Activated B cell treated with CpG ODN at 0.5 μM for 24 hours (primary cell): ENCODE data around the gene SCAPER. TPM values are rescaled to one million over a fixed set of nuclear protein-coding genes. Genes with fewer than 3 reads are reported as not detected.

Experiments used
- ATAC-seq: fragments of 200-7000 bp; cut with Tn5 transposase; one replicate; pipeline ENCODE4 v1.10.0; 2021; ENCODE audit warnings: low read depth, mild to moderate bottlenecking, moderate library complexity
- CTCF ChIA-PET: fragments of 350-600 bp; sonication (Branson Sonifier 250); formaldehyde crosslinking; loops from one replicate; lab custom pipeline; 2021; ENCODE audit warnings: antibody characterized with exemption; lab: Charles Lee
- POLR2A ChIA-PET: fragments of 350-600 bp; sonication (Branson Sonifier 250); formaldehyde crosslinking; loops from one replicate; lab custom pipeline; 2021; ENCODE audit warnings: antibody characterized with exemption; lab: Charles Lee
- DNase-seq: peaks from one replicate; pipeline ENCODE4 v3.0.0; 2022
- H3K27ac Mint-ChIP-seq: one replicate; pipeline ENCODE4 v1.8.0; 2020; ENCODE audit warnings: mixed read lengths
- H3K27me3 Mint-ChIP-seq: one replicate; pipeline ENCODE4 v1.8.0; 2021; ENCODE audit warnings: mixed read lengths
- H3K36me3 Mint-ChIP-seq: one replicate; pipeline ENCODE4 v1.8.0; 2021; ENCODE audit warnings: low read depth, mixed read lengths
- H3K4me1 Mint-ChIP-seq: one replicate; pipeline ENCODE4 v1.8.0; 2021; ENCODE audit warnings: mixed read lengths
- H3K4me3 Mint-ChIP-seq: one replicate; pipeline ENCODE4 v1.8.0; 2020; ENCODE audit warnings: mild to moderate bottlenecking, mixed read lengths
- H3K9me3 Mint-ChIP-seq: one replicate; pipeline ENCODE4 v1.8.0; 2020; ENCODE audit warnings: mixed read lengths
- CTCF ChIP-seq: fragments of 200-600 bp; IDR thresholded peaks from one replicate; pipeline ENCODE4 v1.8.0; 2022; ENCODE audit warnings: antibody characterized with exemption, mild to moderate bottlenecking
- intact Hi-C: fragments of 100-400 bp; cut with micrococcal nuclease; formaldehyde crosslinking; loops from one replicate; pipeline ENCODE4 v1.15.1; 2024
- total RNA-seq: library from RNA; stranded (reverse); gene quantifications from 2 replicates; pipeline ENCODE4 v1.2.3, GENCODE V29; 2022

Gene SCAPER
- total RNA-seq, 1 donor from 2014 or later = 38.8 TPM

DNA sequence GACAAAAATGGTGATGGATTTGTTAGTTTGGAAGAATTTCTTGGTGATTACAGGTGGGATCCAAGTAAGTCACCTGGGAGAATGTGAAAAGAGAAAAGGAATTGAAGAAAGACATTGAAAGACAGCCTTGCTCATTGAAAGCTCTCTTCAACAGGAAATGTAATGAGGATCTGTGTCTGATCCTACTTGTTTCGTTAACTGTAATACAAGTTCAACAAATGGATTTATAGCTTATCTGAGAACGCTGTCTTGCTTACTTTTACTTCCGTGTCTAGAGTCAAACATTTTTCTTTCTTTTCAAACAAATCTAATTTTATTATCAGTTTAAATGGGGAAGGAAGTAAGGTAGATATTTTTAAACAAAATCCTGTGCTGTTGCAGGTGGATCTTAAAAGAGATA is 42.3 kb upstream of the SCAPER start:
- POLR2A ChIA-PET = interaction anchor here (0.9 kb wide), 1 partner anchor 16 kb away, joined by 3 read pairs; the partner anchor contains the start of gene RCN2
- Mint-ChIP-seq H3K9me3 (no peaks in the 10 kb centered on the region), H3K4me1 (peaks cover 27% of the 10 kb centered on the region), H3K4me3 (peak overlapping the region; percentile 12), H3K27me3 (no peaks in the 10 kb centered on the region), H3K27ac (peak overlapping the region; percentile 76), H3K36me3 (peaks cover 64% of the 10 kb centered on the region)
- TF ChIP-seq CTCF = no peak
- intact Hi-C loops = no loop called here
- ATAC-seq (no peak), DNase-seq (no peak)
- CTCF ChIA-PET = interaction anchor here (0.7 to 1.3 kb wide), 2 partner anchors 79 to 215 kb away, joined by 3 to 5 read pairs; no protein-coding TSS in a partner anchor

GRCh38 chr15:76945494-76946093 is 40.5 kb upstream of the SCAPER start:
- Mint-ChIP-seq H3K4me1 (peaks cover 27% of the 10 kb centered on the region), H3K36me3 (peaks cover 56% of the 10 kb centered on the region), H3K9me3 (no peaks in the 10 kb centered on the region), H3K27me3 (no peaks in the 10 kb centered on the region), H3K4me3 (no peak overlapping the region), H3K27ac (no peak overlapping the region)
- no peak for TF ChIP-seq CTCF
- DNase-seq (no peak), ATAC-seq (no peak)
- POLR2A ChIA-PET = interaction anchor here (0.5 to 0.8 kb wide), 3 partner anchors 14 to 44 kb away, joined by 3 read pairs; no protein-coding TSS in a partner anchor
- CTCF ChIA-PET = interaction anchor here (1.6 to 1.9 kb wide), 2 partner anchors 10 to 85 kb away, joined by 3 to 5 read pairs; no protein-coding TSS in a partner anchor
- intact Hi-C loops = no loop called here

DNA sequence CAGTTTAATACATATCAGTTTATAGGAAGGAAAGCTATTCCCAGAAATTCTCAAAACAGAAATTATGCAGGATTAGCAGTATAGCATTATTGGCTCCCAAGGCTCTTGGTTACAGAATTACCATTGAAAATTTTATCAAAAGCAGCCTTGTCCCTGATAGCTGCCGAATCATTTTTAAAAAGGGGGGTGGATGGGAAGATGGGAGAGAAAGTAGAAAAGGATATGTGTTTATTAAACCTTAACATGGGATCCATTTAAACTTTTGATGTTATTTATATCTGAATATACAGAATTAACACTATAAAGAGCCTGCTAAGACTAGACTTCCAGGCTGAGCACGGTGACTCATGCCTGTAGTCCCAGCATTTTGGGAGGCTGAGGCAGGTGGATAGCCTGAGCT is 37.2 kb upstream of the SCAPER start:
- H3K27me3 Mint-ChIP-seq = no peaks in the 10 kb centered on the region
- intact Hi-C loops = no loop called here
- peaks cover 22% of the 10 kb centered on the region for H3K4me1 Mint-ChIP-seq
- H3K4me3 Mint-ChIP-seq = no peak overlapping the region
- no peak for ATAC-seq
- CTCF ChIA-PET = interaction anchor here (1.2 to 2.3 kb wide), 5 partner anchors 89 to 601 kb away, joined by 3 to 13 read pairs (median 4); no protein-coding TSS in a partner anchor
- no peak overlapping the region for H3K27ac Mint-ChIP-seq
- POLR2A ChIA-PET = interaction anchor here (1.9 kb wide), 1 partner anchor 11 kb away, joined by 10 read pairs; the partner anchor contains the start of gene RCN2
- H3K9me3 Mint-ChIP-seq = no peaks in the 10 kb centered on the region
- H3K36me3 Mint-ChIP-seq = peaks cover 44% of the 10 kb centered on the region
- TF ChIP-seq CTCF = no peak
- DNase-seq = no peak

- peaks cover 20% of the 10 kb centered on the region for H3K4me1 Mint-ChIP-seq
- TF ChIP-seq CTCF = no peak
- intact Hi-C loops = no loop called here
- no peak overlapping the region for H3K4me3 Mint-ChIP-seq
- ChIA-PET CTCF (interaction anchor here (1.2 to 2.3 kb wide), 5 partner anchors 90 to 602 kb away, joined by 3 to 13 read pairs (median 4); no protein-coding TSS in a partner anchor), POLR2A (interaction anchor here (0.6 to 1.9 kb wide), 2 partner anchors 11 to 1326 kb away, joined by 6 to 10 read pairs; partner anchors contain the start of gene RCN2)
- H3K27me3 Mint-ChIP-seq = no peaks in the 10 kb centered on the region
- no peak for DNase-seq
- no peaks in the 10 kb centered on the region for H3K9me3 Mint-ChIP-seq
- no peak overlapping the region for H3K27ac Mint-ChIP-seq
- no peak for ATAC-seq
- H3K36me3 Mint-ChIP-seq = peaks cover 44% of the 10 kb centered on the region
These were observed 36.5 kb upstream of the SCAPER start for GRCh38 chr15:76941636-76942035.

DNA sequence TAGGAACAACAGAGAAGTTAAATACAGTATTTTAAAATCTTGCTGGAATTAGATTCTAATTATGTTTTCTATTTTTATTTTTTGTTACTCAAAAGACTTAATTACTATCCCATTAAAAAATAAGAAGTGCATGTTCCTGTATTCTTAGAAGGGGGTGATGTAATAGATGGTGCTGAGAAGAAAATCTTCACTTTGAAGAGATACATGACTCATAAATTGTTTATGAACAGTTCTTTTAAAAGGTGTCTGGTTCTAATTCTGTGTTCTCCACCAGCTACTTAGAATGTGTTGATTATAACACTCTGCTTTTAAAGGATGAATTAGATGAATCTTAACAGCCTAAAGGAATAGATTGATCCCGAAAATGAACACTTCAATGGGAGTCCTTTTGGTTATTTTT is 34.6 kb upstream of the SCAPER start:
- ATAC-seq (no peak), DNase-seq (no peak)
- no peak for TF ChIP-seq CTCF
- no peak overlapping the region for H3K27ac Mint-ChIP-seq
- intact Hi-C loops = loop anchor here (10.0 kb wide), 1 partner anchor 625 kb away; the partner anchor contains the start of gene ETFA
- CTCF ChIA-PET = no interaction called here
- H3K4me1 Mint-ChIP-seq = peaks cover 30% of the 10 kb centered on the region
- no peak overlapping the region for H3K4me3 Mint-ChIP-seq
- H3K27me3 Mint-ChIP-seq = no peaks in the 10 kb centered on the region
- no peaks in the 10 kb centered on the region for H3K9me3 Mint-ChIP-seq
- peaks cover 40% of the 10 kb centered on the region for H3K36me3 Mint-ChIP-seq
- POLR2A ChIA-PET = interaction anchor here (0.6 to 1.3 kb wide), 4 partner anchors 8 to 55 kb away, joined by 3 to 7 read pairs (median 4); partner anchors contain the start of gene RCN2
